Measurements from ENCODE around the gene SORBS2. TPM values are rescaled to one million over a fixed set of nuclear protein-coding genes. Genes with fewer than 3 reads are reported as not detected.

Gene SORBS2
- total and polyA plus RNA-seq, 9 donors: 17.4 to 204 (median 32.7) TPM

- Histone ChIP-seq H3K36me3 (no peaks in the 10 kb centered on the region), H3K27me3 (no peaks in the 10 kb centered on the region), H3K9me3 (no peaks in the 10 kb centered on the region), H3K4me1 (ENCODE audit: insufficient read depth) (peaks cover 6% of the 10 kb centered on the region), H3K27ac (peak overlapping the region; percentile 41 to 77), H3K4me3 (no peak overlapping the region)
- DNase-seq: peak in 3 of 5 donors; percentile 27 to 42 (median 32)
- WGBS, 3 donors: 5 to 9% (median 5%) methylated on average over 8 of the region's 8 CpGs
- TF ChIP-seq EP300 (IDR thresholded peaks at IDR 0.05) (no peak), POLR2A (IDR thresholded peaks at IDR 0.05) (no peak), CTCF (IDR thresholded peaks at IDR 0.05) (no peak)
- intact Hi-C loops (cut with DNase I): no loop called here
These were observed 245.6 kb downstream of the SORBS2 start for GRCh38 chr4:185566425-185566824.

GRCh38 chr4:185565696-185566095 lies 246.3 kb downstream of the SORBS2 start:
- peak overlapping the region in 1 of 2 donors; percentile 77 for H3K27ac ChIP-seq

GRCh38 chr4:185564349-185564748 lies 247.6 kb downstream of the SORBS2 start:
- TF ChIP-seq CTCF (IDR thresholded peaks at IDR 0.05) (no peak), EP300 (IDR thresholded peaks at IDR 0.05) (no peak), POLR2A (IDR thresholded peaks at IDR 0.05) (no peak)
- Histone ChIP-seq H3K4me3 (no peak overlapping the region), H3K27ac (no peak overlapping the region), H3K36me3 (no peaks in the 10 kb centered on the region), H3K27me3 (no peaks in the 10 kb centered on the region), H3K4me1 (ENCODE audit: insufficient read depth) (peaks cover 6% of the 10 kb centered on the region), H3K9me3 (no peaks in the 10 kb centered on the region)
- no peak for DNase-seq
- 75 to 81% (median 76%) methylated on average over 3 of the region's 3 CpGs for WGBS, 3 donors
- intact Hi-C loops (cut with DNase I): no loop called here

More at GRCh38 chr4:185565696-185566095, 246.3 kb downstream of the SORBS2 start:
- H3K4me3 ChIP-seq: no peak overlapping the region
- no peaks in the 10 kb centered on the region for H3K9me3 ChIP-seq
- no peaks in the 10 kb centered on the region for H3K36me3 ChIP-seq
- WGBS, 3 donors: 67 to 73% (median 70%) methylated on average over 3 of the region's 3 CpGs
- no peak for DNase-seq
- no peaks in the 10 kb centered on the region for H3K27me3 ChIP-seq
- intact Hi-C loops (cut with DNase I): no loop called here
- peaks cover 6% of the 10 kb centered on the region for H3K4me1 ChIP-seq (ENCODE audit: insufficient read depth)
- TF ChIP-seq EP300 (IDR thresholded peaks at IDR 0.05) (no peak), CTCF (IDR thresholded peaks at IDR 0.05) (no peak), POLR2A (IDR thresholded peaks at IDR 0.05) (no peak)

GRCh38 chr4:185562531-185562930 lies 249.5 kb downstream of the SORBS2 start:
- Histone ChIP-seq H3K36me3 (no peaks in the 10 kb centered on the region), H3K4me3 (no peak overlapping the region), H3K27me3 (no peaks in the 10 kb centered on the region), H3K9me3 (no peaks in the 10 kb centered on the region), H3K27ac (no peak overlapping the region), H3K4me1 (ENCODE audit: insufficient read depth) (peaks cover 2% of the 10 kb centered on the region)
- 73 to 83% (median 83%) methylated on average over 3 of the region's 3 CpGs for WGBS, 3 donors
- TF ChIP-seq CTCF (IDR thresholded peaks at IDR 0.05) (no peak), EP300 (IDR thresholded peaks at IDR 0.05) (no peak), POLR2A (IDR thresholded peaks at IDR 0.05) (no peak)
- intact Hi-C loops (cut with DNase I): no loop called here
- no peak for DNase-seq
